ENCODE data around the gene VSIR.

- TF ChIP-seq TEAD4 (IDR thresholded peaks at IDR 0.05; ENCODE audit: borderline replicate concordance, insufficient read depth) = no peak
- TF ChIP-seq, protein P1, sequence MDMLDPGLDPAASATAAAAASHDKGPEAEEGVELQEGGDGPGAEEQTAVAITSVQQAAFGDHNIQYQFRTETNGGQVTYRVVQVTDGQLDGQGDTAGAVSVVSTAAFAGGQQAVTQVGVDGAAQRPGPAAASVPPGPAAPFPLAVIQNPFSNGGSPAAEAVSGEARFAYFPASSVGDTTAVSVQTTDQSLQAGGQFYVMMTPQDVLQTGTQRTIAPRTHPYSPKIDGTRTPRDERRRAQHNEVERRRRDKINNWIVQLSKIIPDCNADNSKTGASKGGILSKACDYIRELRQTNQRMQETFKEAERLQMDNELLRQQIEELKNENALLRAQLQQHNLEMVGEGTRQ (IDR thresholded peaks at IDR 0.05; ENCODE audit: borderline replicate concordance, low read depth, low read length) = no peak
- TF ChIP-seq, protein P2, sequence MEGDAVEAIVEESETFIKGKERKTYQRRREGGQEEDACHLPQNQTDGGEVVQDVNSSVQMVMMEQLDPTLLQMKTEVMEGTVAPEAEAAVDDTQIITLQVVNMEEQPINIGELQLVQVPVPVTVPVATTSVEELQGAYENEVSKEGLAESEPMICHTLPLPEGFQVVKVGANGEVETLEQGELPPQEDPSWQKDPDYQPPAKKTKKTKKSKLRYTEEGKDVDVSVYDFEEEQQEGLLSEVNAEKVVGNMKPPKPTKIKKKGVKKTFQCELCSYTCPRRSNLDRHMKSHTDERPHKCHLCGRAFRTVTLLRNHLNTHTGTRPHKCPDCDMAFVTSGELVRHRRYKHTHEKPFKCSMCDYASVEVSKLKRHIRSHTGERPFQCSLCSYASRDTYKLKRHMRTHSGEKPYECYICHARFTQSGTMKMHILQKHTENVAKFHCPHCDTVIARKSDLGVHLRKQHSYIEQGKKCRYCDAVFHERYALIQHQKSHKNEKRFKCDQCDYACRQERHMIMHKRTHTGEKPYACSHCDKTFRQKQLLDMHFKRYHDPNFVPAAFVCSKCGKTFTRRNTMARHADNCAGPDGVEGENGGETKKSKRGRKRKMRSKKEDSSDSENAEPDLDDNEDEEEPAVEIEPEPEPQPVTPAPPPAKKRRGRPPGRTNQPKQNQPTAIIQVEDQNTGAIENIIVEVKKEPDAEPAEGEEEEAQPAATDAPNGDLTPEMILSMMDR (IDR thresholded peaks at IDR 0.05) = no peak
- no peak for TF ChIP-seq PBX3 (IDR thresholded peaks at IDR 0.05)
- no peak for TF ChIP-seq SIN3A (IDR thresholded peaks at IDR 0.05; ENCODE audit: borderline replicate concordance, low read depth, low read length)
- TF ChIP-seq EZH2phosphoT487 (IDR thresholded peaks at IDR 0.05; ENCODE audit: borderline replicate concordance, low read depth) = no peak
- no peak for TF ChIP-seq SMC3 (IDR thresholded peaks at IDR 0.05; ENCODE audit: low read depth, low read length)
- no peak for TF ChIP-seq EP300 (IDR thresholded peaks at IDR 0.05; ENCODE audit: borderline replicate concordance in 1 of 2, low read depth in 1 of 2, low read length in 1 of 2)
- TF ChIP-seq GATA2 (CRISPR knock-in tag; IDR thresholded peaks at IDR 0.05) = no peak
- no peak for TF ChIP-seq TCF12 (IDR thresholded peaks at IDR 0.05)
- no peak for TF ChIP-seq POLR2AphosphoS5 (IDR thresholded peaks at IDR 0.05; ENCODE audit: low read depth, low read length)
- TF ChIP-seq FOXJ3 (CRISPR knock-in tag; IDR thresholded peaks at IDR 0.05) = no peak
- TF ChIP-seq REST (IDR thresholded peaks at IDR 0.05; ENCODE audit: low read depth, low read length) = no peak
These were observed 36.9 kb upstream of the VSIR start for GRCh38 chr10:71810048-71810750.
